IMR-90 (cell line): ENCODE results near the gene PSKH1. TPM values are rescaled to one million over a fixed set of nuclear protein-coding genes. Genes with fewer than 3 reads are reported as not detected.

Experiments
- ATAC-seq: fragments of 200-7000 bp; cut with Tn5 transposase; 2 replicates; pipeline ENCODE4 v1.9.1; 2020; ENCODE audit warnings: low read depth, mild to moderate bottlenecking, moderate library complexity
- BruUV-seq: library from RNA; stranded (reverse); fragments of 400-500 nt; replicated peaks from 2 replicates; lab custom pipeline; 2021; lab: Mats Ljungman, UMichigan
- CTCF ChIA-PET: fragments of 300-600 bp; formaldehyde crosslinking; extraction: SDS; loops from one replicate; lab custom pipeline; 2021; ENCODE audit warnings: antibody characterized with exemption; lab: Yijun Ruan, JAX
- POLR2A ChIA-PET: fragments of 300-600 bp; sonication (Branson Sonifier 250); formaldehyde crosslinking; loops from one replicate; lab custom pipeline; 2022; ENCODE audit warnings: antibody characterized with exemption; ENCODE audit not compliant: unreplicated experiment; lab: Charles Lee
- DNase-seq: peaks from one replicate; pipeline ENCODE4 v3.0.0; 2013
- H2AFZ ChIP-seq: replicated peaks from 2 replicates; pipeline ENCODE3; 2013; ENCODE audit warnings: low read length, mild to moderate bottlenecking; ENCODE audit not compliant: poor library complexity
- H2AK5ac ChIP-seq: 2 replicates; pipeline ENCODE4 v1.6.1; 2013; ENCODE audit warnings: low read depth, low read length, inconsistent platforms
- H2AK9ac ChIP-seq: replicated peaks from 2 replicates; pipeline ENCODE3; 2013; ENCODE audit warnings: mild to moderate bottlenecking, low read depth, low read length, moderate library complexity; ENCODE audit not compliant: poor library complexity
- H2BK120ac ChIP-seq: 2 replicates; pipeline ENCODE4 v1.6.1; 2013; ENCODE audit warnings: low read depth, low read length, inconsistent platforms
- H2BK15ac ChIP-seq: 3 replicates; pipeline ENCODE4 v1.6.1; 2013; ENCODE audit warnings: low read depth, low read length, inconsistent platforms
- H2BK20ac ChIP-seq: 2 replicates; pipeline ENCODE4 v1.6.1; 2013; ENCODE audit warnings: low read depth, mild to moderate bottlenecking, inconsistent platforms, low read length, moderate library complexity
- H2BK5ac ChIP-seq: 2 replicates; pipeline ENCODE4 v1.6.1; 2013; ENCODE audit warnings: mild to moderate bottlenecking, low read depth, low read length, inconsistent platforms; ENCODE audit not compliant: poor library complexity, severe bottlenecking
- H3K14ac ChIP-seq: replicated peaks from 2 replicates; pipeline ENCODE4 v1.6.1; 2013; ENCODE audit warnings: low read depth, low read length, inconsistent platforms
- H3K18ac ChIP-seq: 2 replicates; pipeline ENCODE4 v1.6.1; 2013; ENCODE audit warnings: low read depth, low read length, control low read depth
- H3K23ac ChIP-seq: 2 replicates; pipeline ENCODE4 v1.6.1; 2013; ENCODE audit warnings: low read depth, low read length, inconsistent platforms
- H3K27ac ChIP-seq: 2 replicates; pipeline ENCODE4 v1.5.1; 2013; ENCODE audit warnings: mild to moderate bottlenecking, control low read depth, low read length; ENCODE audit not compliant: insufficient read depth
- H3K27me3 ChIP-seq: 2 replicates; pipeline ENCODE4 v1.6.1; 2013; ENCODE audit warnings: low read length; ENCODE audit not compliant: control insufficient read depth, insufficient read depth
- H3K36me3 ChIP-seq: 2 replicates; pipeline ENCODE4 v1.6.1; 2013; ENCODE audit warnings: low read length, mixed read lengths; ENCODE audit not compliant: control insufficient read depth, insufficient read depth
- H3K4ac ChIP-seq: 2 replicates; pipeline ENCODE4 v1.6.1; 2013; ENCODE audit warnings: low read depth, low read length, inconsistent platforms
- H3K4me1 ChIP-seq: 2 replicates; pipeline ENCODE4 v1.6.1; 2013; ENCODE audit warnings: low read length, mixed read lengths; ENCODE audit not compliant: control insufficient read depth, insufficient read depth
- H3K4me2 ChIP-seq: 2 replicates; pipeline ENCODE4 v1.6.1; 2013; ENCODE audit warnings: low read depth, mild to moderate bottlenecking, control low read depth, low read length, moderate library complexity
- H3K4me3 ChIP-seq: 2 replicates; pipeline ENCODE4 v1.5.1; 2013; ENCODE audit warnings: low read depth, mild to moderate bottlenecking, control low read depth, low read length, moderate library complexity; ENCODE audit not compliant: insufficient read depth
- H3K56ac ChIP-seq: 2 replicates; pipeline ENCODE4 v1.6.1; 2013; ENCODE audit warnings: low read length, inconsistent platforms; ENCODE audit not compliant: insufficient read depth; ENCODE audit errors: extremely low read depth
- H3K79me1 ChIP-seq, 2 experiments: 2 replicates each; pipeline ENCODE4 v1.6.1; 2013; ENCODE audit warnings: low read length in 2 of 2, inconsistent platforms in 1 of 2, low read depth in 1 of 2
- H3K9ac ChIP-seq: 2 replicates; pipeline ENCODE4 v1.6.1; 2013; ENCODE audit warnings: low read depth, low read length, control low read depth
- H3K9me1 ChIP-seq: 2 replicates; pipeline ENCODE4 v1.6.1; 2013; ENCODE audit warnings: low read length, inconsistent platforms; ENCODE audit not compliant: insufficient read depth
- H3K9me3 ChIP-seq: 2 replicates; pipeline ENCODE4 v1.6.1; 2013; ENCODE audit warnings: low read length; ENCODE audit not compliant: control insufficient read depth, insufficient read depth
- H4K20me1 ChIP-seq: 2 replicates; pipeline ENCODE4 v1.6.1; 2013; ENCODE audit warnings: low read length, inconsistent platforms; ENCODE audit not compliant: insufficient read depth
- H4K5ac ChIP-seq: 2 replicates; pipeline ENCODE4 v1.6.1; 2013; ENCODE audit warnings: mild to moderate bottlenecking, low read depth, low read length, control low read depth
- H4K8ac ChIP-seq, 2 experiments: 2 replicates each; pipeline ENCODE4 v1.6.1; 2013; ENCODE audit warnings: low read depth in 2 of 2, low read length in 2 of 2, control low read depth in 1 of 2, inconsistent platforms in 1 of 2
- H4K91ac ChIP-seq: 2 replicates; pipeline ENCODE4 v1.6.1; 2013; ENCODE audit warnings: low read depth, low read length, inconsistent platforms; ENCODE audit not compliant: insufficient read depth
- BHLHE40 ChIP-seq: fragments of 150-350 bp; IDR thresholded peaks from 2 replicates; pipeline ENCODE4 v1.6.1; 2016; ENCODE audit warnings: mild to moderate bottlenecking, low read depth, low read length
- CEBPB ChIP-seq: IDR thresholded peaks from 2 replicates; pipeline ENCODE4 v1.6.1; 2012; ENCODE audit warnings: low read depth, low read length, improper control_type of control experiment
- CHD1 ChIP-seq: IDR thresholded peaks from 2 replicates; pipeline ENCODE4 v1.6.1; 2012; ENCODE audit warnings: low read depth, low read length, improper control_type of control experiment
- FOS ChIP-seq: fragments of 150-350 bp; IDR thresholded peaks from 2 replicates; pipeline ENCODE4 v1.6.1; 2016; ENCODE audit warnings: low read depth, low read length
- MAFK ChIP-seq: IDR thresholded peaks from 2 replicates; pipeline ENCODE4 v1.6.1; 2012; ENCODE audit warnings: low read depth, low read length, improper control_type of control experiment
- MAZ ChIP-seq: IDR thresholded peaks from 2 replicates; pipeline ENCODE4 v1.6.1; 2012; ENCODE audit warnings: low read depth, mild to moderate bottlenecking, low read length, improper control_type of control experiment, moderate library complexity, borderline replicate concordance
- MXI1 ChIP-seq: IDR thresholded peaks from 2 replicates; pipeline ENCODE4 v1.6.1; 2012; ENCODE audit warnings: low read depth, mild to moderate bottlenecking, low read length, moderate library complexity, borderline replicate concordance
- NFE2L2 ChIP-seq: fragments of 150-350 bp; IDR thresholded peaks from 2 replicates; pipeline ENCODE4 v1.6.1; 2016; ENCODE audit warnings: low read depth, mild to moderate bottlenecking, low read length
- POLR2A ChIP-seq: IDR thresholded peaks from 2 replicates; pipeline ENCODE4 v1.6.1; 2012; ENCODE audit warnings: mild to moderate bottlenecking, low read depth, low read length
- RCOR1 ChIP-seq: IDR thresholded peaks from 2 replicates; pipeline ENCODE4 v1.6.1; 2012; ENCODE audit warnings: mild to moderate bottlenecking, low read length, improper control_type of control experiment; ENCODE audit not compliant: insufficient replicate concordance
- RFX5 ChIP-seq: IDR thresholded peaks from 2 replicates; pipeline ENCODE4 v1.8.0; 2012; ENCODE audit warnings: low read depth, mild to moderate bottlenecking, low read length, moderate library complexity
- SMC3 ChIP-seq: fragments of 150-350 bp; IDR thresholded peaks from 2 replicates; pipeline ENCODE4 v1.6.1; 2016; ENCODE audit warnings: low read depth, mild to moderate bottlenecking, antibody characterized with exemption, low read length, moderate library complexity
- WGBS, 2 experiments: methylation state at CpG; one replicate each; pipeline versions ENCODE4 v1.1.5 to v1.1.7; 2013; ENCODE audit warnings: missing lambda C conversion rate in 2 of 2; ENCODE audit not compliant: insufficient read length in 1 of 2; ENCODE audit errors: extremely low coverage in 2 of 2; 5-methylcytosine and 5-hydroxymethylcytosine counted together
- dilution Hi-C: fragments of 300-500 bp; cut with HindIII; formaldehyde crosslinking; loops from one replicate; pipeline ENCODE4 v1.14.3; 2018; ENCODE audit warnings: low sequenced_read_pairs; ENCODE audit not compliant: unreplicated experiment
- in situ Hi-C: fragments of 300-500 bp; cut with MboI; formaldehyde crosslinking; loops from 3 replicates; pipeline ENCODE4 v1.14.3; 2019; ENCODE audit warnings: low sequenced_read_pairs, inconsistent platforms, mixed read lengths
- intact Hi-C: fragments of 100-400 bp; cut with micrococcal nuclease; formaldehyde crosslinking; loops from 2 replicates; pipeline ENCODE4 v1.10.0; 2022
- polyA plus RNA-seq, 3 experiments: library from polyadenylated mRNA; depleted of rRNA; stranded (reverse); fragments of >200 nt; gene quantifications; 2 replicates each; pipeline ENCODE4 v1.2.3, GENCODE V29; 2012; ENCODE audit warnings: low replicate concordance in 1 of 3
- total RNA-seq: library from RNA; depleted of rRNA; stranded (reverse); fragments of >200 nt; gene quantifications from 2 replicates; pipeline ENCODE4 v1.2.3, GENCODE V29; 2012
- TF ChIP-seq, protein P1 (sequence below): conservative IDR thresholded peaks from 2 replicates; pipeline ENCODE4 v1.5.1; 2012; ENCODE audit warnings: mild to moderate bottlenecking, low read depth, low read length, improper control_type of control experiment
- TF ChIP-seq, protein P2 (sequence below): fragments of 150-350 bp; IDR thresholded peaks from 2 replicates; pipeline ENCODE4 v1.6.1; 2017; ENCODE audit warnings: mild to moderate bottlenecking, antibody characterized with exemption, low read length, low read depth
- TF ChIP-seq, protein P3 (sequence below): fragments of 150-350 bp; IDR thresholded peaks from 2 replicates; pipeline ENCODE4 v1.6.1; 2016; ENCODE audit warnings: low read depth, mild to moderate bottlenecking, low read length, moderate library complexity, borderline replicate concordance

The PSKH1 gene
- total and polyA plus RNA-seq, 2 of the 4 experiments (the other 2 are of a cell fraction), result 11.5 to 26.7 TPM

DNA sequence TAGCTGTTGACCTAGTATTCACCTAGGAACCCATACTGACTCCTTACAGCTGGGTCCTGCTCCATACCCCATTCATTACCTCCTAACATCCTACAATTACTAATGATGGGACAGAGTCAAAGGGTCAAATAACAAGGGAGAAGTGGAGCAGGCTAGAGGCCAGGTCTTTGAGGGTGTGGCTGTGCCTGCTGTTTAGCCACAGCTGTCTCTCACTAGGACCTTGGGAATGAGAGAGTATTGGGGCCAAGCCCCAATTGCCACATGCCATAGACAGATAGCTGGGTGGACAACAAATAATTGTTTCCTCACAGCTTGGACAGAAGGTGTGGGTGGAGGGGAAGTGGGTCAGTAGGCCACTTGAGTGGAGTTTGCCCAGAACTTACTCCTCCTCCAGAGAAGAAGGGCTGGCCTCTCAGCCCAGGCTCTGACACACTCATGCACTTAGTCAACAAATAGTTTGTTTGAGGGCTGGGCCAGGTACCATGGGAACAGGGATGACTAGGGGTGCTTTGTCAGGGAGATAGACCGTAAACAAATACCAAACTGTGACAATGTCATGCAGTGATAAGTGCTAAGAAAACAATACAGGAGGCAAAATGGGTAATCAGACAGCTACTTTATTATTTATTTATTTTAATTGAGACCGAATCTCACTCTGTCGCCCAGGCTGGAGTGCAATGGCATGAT is 35.4 kb upstream of the PSKH1 start:
- peaks cover 17% of the 10 kb centered on the region for H3K36me3 ChIP-seq
- no peak overlapping the region for H3K27ac ChIP-seq
- peaks cover 62% of the 10 kb centered on the region for H3K9me1 ChIP-seq
- H3K4me1 ChIP-seq, result peaks cover 21% of the 10 kb centered on the region
- ATAC-seq, result peak; percentile 96
- H3K14ac ChIP-seq, result no peak overlapping the region
- peak overlapping the region; percentile 1 for H2AK9ac ChIP-seq
- no peak overlapping the region for H3K4me2 ChIP-seq
- intact Hi-C loops (no loop called here), dilution Hi-C loops (no loop called here), in situ Hi-C loops (no loop called here)
- POLR2A ChIA-PET, result no interaction called here
- H3K23ac ChIP-seq, result no peak overlapping the region
- H3K4me3 ChIP-seq, result no peak overlapping the region
- no peak overlapping the region for H3K18ac ChIP-seq
- H2AK5ac ChIP-seq, result no peak overlapping the region
- no peak overlapping the region for H2BK20ac ChIP-seq
- no peak overlapping the region for H3K9ac ChIP-seq
- no peak overlapping the region for H2BK5ac ChIP-seq
- H3K9me3 ChIP-seq, result no peaks in the 10 kb centered on the region
- peak; percentile 92 for DNase-seq
- no TSS peak for BruUV-seq
- no CpG with 5 or more reads among the region's 3 CpGs for WGBS, 2 experiments
- no peak overlapping the region for H2BK120ac ChIP-seq
- no peak overlapping the region for H4K5ac ChIP-seq
- H4K20me1 ChIP-seq, result peaks cover 97% of the 10 kb centered on the region
- no peaks in the 10 kb centered on the region for H3K27me3 ChIP-seq
- H4K8ac ChIP-seq, result no peak overlapping the region
- H3K56ac ChIP-seq, result no peak overlapping the region
- H2AFZ ChIP-seq, result no peak overlapping the region
- H4K91ac ChIP-seq, result no peak overlapping the region
- H3K79me1 ChIP-seq, result peaks cover 29 to 89% of the 10 kb centered on the region in 2 experiments
- H2BK15ac ChIP-seq, result no peak overlapping the region
- CTCF ChIA-PET, result interaction anchor here (1.3 to 2.0 kb wide), 2 partner anchors 26 to 41 kb away, joined by 4 to 8 read pairs; partner anchors contain the start of gene NRN1L
- H3K4ac ChIP-seq, result no peak overlapping the region
- TF ChIP-seq CEBPB (peak; percentile 60), MAZ (0 out of 2 replicates have a peak, but pooled peaks have one; percentile 25), BHLHE40 (peak; percentile 34; the same call in 1 of the 2 replicates), POLR2A (no peak), FOS (peak; percentile 71), NFE2L2 (peak; percentile 40), RCOR1 (peak; percentile 31), MXI1 (peak; percentile 68), SMC3 (no peak), MAFK (peak; percentile 37; the same call in 1 of the 2 replicates), RFX5 (no peak), CHD1 (no peak; the same call in 1 of the 2 replicates)
- TF ChIP-seq, protein P1, sequence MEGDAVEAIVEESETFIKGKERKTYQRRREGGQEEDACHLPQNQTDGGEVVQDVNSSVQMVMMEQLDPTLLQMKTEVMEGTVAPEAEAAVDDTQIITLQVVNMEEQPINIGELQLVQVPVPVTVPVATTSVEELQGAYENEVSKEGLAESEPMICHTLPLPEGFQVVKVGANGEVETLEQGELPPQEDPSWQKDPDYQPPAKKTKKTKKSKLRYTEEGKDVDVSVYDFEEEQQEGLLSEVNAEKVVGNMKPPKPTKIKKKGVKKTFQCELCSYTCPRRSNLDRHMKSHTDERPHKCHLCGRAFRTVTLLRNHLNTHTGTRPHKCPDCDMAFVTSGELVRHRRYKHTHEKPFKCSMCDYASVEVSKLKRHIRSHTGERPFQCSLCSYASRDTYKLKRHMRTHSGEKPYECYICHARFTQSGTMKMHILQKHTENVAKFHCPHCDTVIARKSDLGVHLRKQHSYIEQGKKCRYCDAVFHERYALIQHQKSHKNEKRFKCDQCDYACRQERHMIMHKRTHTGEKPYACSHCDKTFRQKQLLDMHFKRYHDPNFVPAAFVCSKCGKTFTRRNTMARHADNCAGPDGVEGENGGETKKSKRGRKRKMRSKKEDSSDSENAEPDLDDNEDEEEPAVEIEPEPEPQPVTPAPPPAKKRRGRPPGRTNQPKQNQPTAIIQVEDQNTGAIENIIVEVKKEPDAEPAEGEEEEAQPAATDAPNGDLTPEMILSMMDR, result no peak
- TF ChIP-seq, protein P2, sequence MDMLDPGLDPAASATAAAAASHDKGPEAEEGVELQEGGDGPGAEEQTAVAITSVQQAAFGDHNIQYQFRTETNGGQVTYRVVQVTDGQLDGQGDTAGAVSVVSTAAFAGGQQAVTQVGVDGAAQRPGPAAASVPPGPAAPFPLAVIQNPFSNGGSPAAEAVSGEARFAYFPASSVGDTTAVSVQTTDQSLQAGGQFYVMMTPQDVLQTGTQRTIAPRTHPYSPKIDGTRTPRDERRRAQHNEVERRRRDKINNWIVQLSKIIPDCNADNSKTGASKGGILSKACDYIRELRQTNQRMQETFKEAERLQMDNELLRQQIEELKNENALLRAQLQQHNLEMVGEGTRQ, result no peak
- TF ChIP-seq, protein P3, sequence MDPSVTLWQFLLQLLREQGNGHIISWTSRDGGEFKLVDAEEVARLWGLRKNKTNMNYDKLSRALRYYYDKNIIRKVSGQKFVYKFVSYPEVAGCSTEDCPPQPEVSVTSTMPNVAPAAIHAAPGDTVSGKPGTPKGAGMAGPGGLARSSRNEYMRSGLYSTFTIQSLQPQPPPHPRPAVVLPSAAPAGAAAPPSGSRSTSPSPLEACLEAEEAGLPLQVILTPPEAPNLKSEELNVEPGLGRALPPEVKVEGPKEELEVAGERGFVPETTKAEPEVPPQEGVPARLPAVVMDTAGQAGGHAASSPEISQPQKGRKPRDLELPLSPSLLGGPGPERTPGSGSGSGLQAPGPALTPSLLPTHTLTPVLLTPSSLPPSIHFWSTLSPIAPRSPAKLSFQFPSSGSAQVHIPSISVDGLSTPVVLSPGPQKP, result no peak
